Measurements from ENCODE around the gene SNTG2. TPM values are rescaled to one million over a fixed set of nuclear protein-coding genes. Genes with fewer than 3 reads are reported as not detected.

Gene SNTG2
- total and polyA plus RNA-seq, 11 donors: 0.19 to 3.2 (median 0.93) TPM

DNA sequence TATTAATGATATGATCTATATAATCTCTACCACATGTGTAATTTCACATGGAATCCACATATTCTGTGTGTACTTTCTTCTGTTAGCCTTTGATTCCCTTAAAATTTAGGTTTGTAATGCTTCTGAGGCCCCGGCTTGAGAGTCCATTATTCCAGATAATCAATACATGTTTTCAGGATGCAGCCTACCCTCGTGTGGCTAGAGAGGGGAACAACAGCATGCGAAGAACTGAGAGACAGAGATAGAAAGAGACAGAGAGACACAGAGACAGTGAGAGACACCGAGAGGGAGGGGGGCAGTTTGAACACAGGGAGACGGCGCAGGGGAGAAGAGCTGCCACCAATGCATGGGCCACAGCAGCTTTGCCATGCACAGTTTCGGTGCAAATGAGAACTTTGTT, 185.4 kb downstream of the SNTG2 start:
- intact Hi-C loops (cut with DNase I): no loop called here
- Histone ChIP-seq H3K36me3 (no peaks in the 10 kb centered on the region), H3K27ac (peak overlapping the region in 1 of 12 donors; percentile 40), H3K4me1 (peaks cover 0 to 4% (median 0%) of the 10 kb centered on the region in 12 donors), H3K4me3 (no peak overlapping the region), H3K27me3 (peaks cover 0 to 7% (median 0%) of the 10 kb centered on the region in 9 donors), H3K9me3 (no peaks in the 10 kb centered on the region)
- TF ChIP-seq CTCF (IDR thresholded peaks at IDR 0.05): peak in 2 of 12 donors; percentile 16 to 23
- TF ChIP-seq POLR2A (IDR thresholded peaks at IDR 0.05): no peak
- ATAC-seq: no peak
- DNase-seq: no peak
- 56 to 70% (median 62%) methylated on average over 7 of the region's 7 CpGs for WGBS, 4 donors

DNA sequence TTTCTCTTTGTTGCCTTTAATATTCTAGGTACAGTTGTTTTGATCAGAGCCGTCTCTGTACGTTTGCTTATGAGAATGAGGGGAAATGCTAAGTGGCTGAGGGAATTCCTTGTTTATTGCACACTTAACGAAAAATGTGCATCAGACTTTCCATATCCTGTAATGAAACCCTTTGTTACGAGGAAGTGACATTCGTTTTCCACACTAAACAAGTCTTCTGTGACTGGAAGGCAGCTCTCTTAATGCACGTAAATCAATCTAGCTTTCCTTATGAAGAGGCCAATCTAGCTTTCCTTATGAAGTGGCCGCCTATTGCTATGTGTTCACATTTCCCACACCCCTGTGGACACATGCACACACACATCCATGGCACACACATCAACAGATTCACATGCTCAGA, 186.2 kb downstream of the SNTG2 start:
- no peak for DNase-seq
- Histone ChIP-seq H3K4me1 (peaks cover 0 to 5% (median 0%) of the 10 kb centered on the region in 12 donors), H3K9me3 (no peaks in the 10 kb centered on the region), H3K4me3 (no peak overlapping the region), H3K27me3 (peaks cover 0 to 7% (median 0%) of the 10 kb centered on the region in 9 donors), H3K36me3 (no peaks in the 10 kb centered on the region), H3K27ac (peak overlapping the region in 1 of 12 donors; percentile 40)
- 46 to 51% (median 49%) methylated on average over 7 of the region's 7 CpGs for WGBS, 4 donors
- peak in 1 of 4 donors; percentile 16 for ATAC-seq
- TF ChIP-seq CTCF (IDR thresholded peaks at IDR 0.05): no peak
- no peak for TF ChIP-seq POLR2A (IDR thresholded peaks at IDR 0.05)
- intact Hi-C loops (cut with DNase I): no loop called here

- intact Hi-C loops (cut with DNase I): no loop called here
- peaks cover 0 to 6% (median 0%) of the 10 kb centered on the region in 9 donors for H3K27me3 ChIP-seq
- H3K36me3 ChIP-seq: no peaks in the 10 kb centered on the region
- no peak for ATAC-seq
- H3K4me3 ChIP-seq: no peak overlapping the region
- H3K9me3 ChIP-seq: no peaks in the 10 kb centered on the region
- H3K27ac ChIP-seq: peak overlapping the region in 1 of 12 donors; percentile 40
- TF ChIP-seq CTCF (IDR thresholded peaks at IDR 0.05) (no peak), POLR2A (IDR thresholded peaks at IDR 0.05) (no peak)
- peaks cover 0 to 5% (median 0%) of the 10 kb centered on the region in 12 donors for H3K4me1 ChIP-seq
- no peak for DNase-seq
- 82 to 86% (median 84%) methylated on average over 7 of the region's 7 CpGs for WGBS, 4 donors
These were observed 186.6 kb downstream of the SNTG2 start for GRCh38 chr2:1137264-1137663.

DNA sequence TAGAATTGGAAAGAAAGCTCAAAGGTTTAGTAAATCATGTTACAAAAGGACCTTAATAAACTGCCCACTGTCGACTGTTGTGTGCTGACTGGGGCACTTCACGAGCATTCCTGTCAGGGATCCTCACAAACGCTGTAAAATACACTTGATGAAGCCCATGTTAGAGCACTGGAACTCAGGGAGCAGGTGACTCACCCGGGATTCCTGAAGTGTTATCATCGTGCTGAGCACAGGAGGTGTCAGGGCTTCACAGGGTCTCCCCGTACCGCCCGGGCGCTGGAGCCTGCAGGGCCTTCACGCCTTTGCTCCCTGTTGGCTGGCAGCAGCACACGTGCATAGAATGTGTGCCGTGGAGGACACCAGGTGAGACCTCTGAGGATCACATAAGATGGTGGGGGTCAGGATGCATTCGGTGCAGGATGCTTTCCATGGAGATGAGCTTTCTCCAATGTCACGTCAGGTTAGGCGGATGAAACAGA, 187.3 kb downstream of the SNTG2 start:
- Histone ChIP-seq H3K9me3 (no peaks in the 10 kb centered on the region), H3K4me1 (peaks cover 0 to 5% (median 0%) of the 10 kb centered on the region in 12 donors), H3K4me3 (no peak overlapping the region), H3K27ac (no peak overlapping the region), H3K36me3 (no peaks in the 10 kb centered on the region), H3K27me3 (peaks cover 0 to 4% (median 0%) of the 10 kb centered on the region in 9 donors)
- DNase-seq: no peak
- WGBS, 4 donors: 57 to 77% (median 62%) methylated on average over 15 of the region's 15 CpGs
- no peak for TF ChIP-seq POLR2A (IDR thresholded peaks at IDR 0.05)
- TF ChIP-seq CTCF (IDR thresholded peaks at IDR 0.05): no peak
- ATAC-seq: no peak
- intact Hi-C loops (cut with DNase I): no loop called here

Data from heart left ventricle (tissue), 16 donors.